GM12878 (cell line): ENCODE measurements around the gene OR10H3. TPM values are rescaled to one million over a fixed set of nuclear protein-coding genes. Genes with fewer than 3 reads are reported as not detected.

Source experiments
- ATAC-seq: fragments of 200-7000 bp; cut with Tn5 transposase; 3 replicates; pipeline ENCODE4 v1.9.1; 2020; ENCODE audit warnings: mild to moderate bottlenecking, moderate library complexity
- BruUV-seq: library from RNA; stranded (reverse); fragments of 400-500 nt; replicated peaks from 2 replicates; lab custom pipeline; 2021; lab: Mats Ljungman, UMichigan
- CTCF ChIA-PET: fragments of 300-600 bp; sonication (Branson Sonifier 250); formaldehyde crosslinking; extraction: SDS; loops from one replicate; lab custom pipeline; 2021; ENCODE audit warnings: inconsistent platforms; lab: Yijun Ruan, JAX
- POLR2A ChIA-PET: fragments of 350-600 bp; formaldehyde crosslinking; extraction: SDS; loops from one replicate; lab custom pipeline; 2021; ENCODE audit warnings: inconsistent platforms; lab: Charles Lee
- RAD21 ChIA-PET: fragments of 300-600 bp; sonication (Branson Sonifier 250); formaldehyde crosslinking; loops from one replicate; lab custom pipeline; 2023; ENCODE audit warnings: antibody characterized with exemption; ENCODE audit not compliant: unreplicated experiment; lab: Charles Lee
- SMC1A ChIA-PET: fragments of 300-600 bp; sonication (Branson Sonifier 250); formaldehyde crosslinking; loops from one replicate; lab custom pipeline; 2023; ENCODE audit not compliant: unreplicated experiment, uncharacterized antibody; lab: Charles Lee
- DNase-seq: peaks from one replicate; pipeline ENCODE4 v3.0.0-alpha.2; 2011; ENCODE audit warnings: low read depth, low spot score
- FAIRE-seq: peaks from 3 replicates; lab custom pipeline; 2011; peaks lifted over from hg19 to GRCh38; lab: Jason Lieb, UNC
- H2AFZ ChIP-seq: 2 replicates; pipeline ENCODE4 v1.6.0; 2011; ENCODE audit warnings: low read depth, low read length, control low read depth; ENCODE audit not compliant: control insufficient read depth
- H3K27ac ChIP-seq: 2 replicates; pipeline ENCODE4 v1.5.1; 2011; ENCODE audit warnings: control low read depth; ENCODE audit not compliant: control insufficient read depth, insufficient read depth
- H3K27me3 ChIP-seq, 2 experiments: replicated peaks in 1 of 2; 2 replicates each; pipeline versions ENCODE4 v1.6.0 to v1.6.1; 2011; ENCODE audit warnings: low read length in 1 of 2; ENCODE audit not compliant: control insufficient read depth in 2 of 2, insufficient read depth in 2 of 2
- H3K36me3 ChIP-seq, 2 experiments: 2 replicates each; pipeline ENCODE4 v1.5.1; 2011; ENCODE audit warnings: low read length in 1 of 2; ENCODE audit not compliant: control insufficient read depth in 2 of 2, insufficient read depth in 2 of 2
- H3K4me1 ChIP-seq: 2 replicates; pipeline ENCODE4 v1.6.1; 2011; ENCODE audit warnings: mild to moderate bottlenecking, low read length, moderate library complexity, mixed read lengths; ENCODE audit not compliant: control insufficient read depth, insufficient read depth
- H3K4me2 ChIP-seq: 2 replicates; pipeline ENCODE4 v1.6.0; 2011; ENCODE audit warnings: control low read depth; ENCODE audit not compliant: control insufficient read depth, insufficient read depth
- H3K4me3 ChIP-seq: fragments of 200-600 bp; sonication (generic); 2 replicates; pipeline ENCODE4 v1.5.1; 2016
- H3K79me2 ChIP-seq: 2 replicates; pipeline ENCODE4 v1.6.0; 2011; ENCODE audit warnings: low read length; ENCODE audit not compliant: control insufficient read depth, insufficient read depth
- H3K9ac ChIP-seq: 2 replicates; pipeline ENCODE4 v1.8.0; 2011; ENCODE audit warnings: low read length, control low read depth, mixed read lengths; ENCODE audit not compliant: control insufficient read depth, insufficient read depth
- H3K9me3 ChIP-seq: replicated peaks from 3 replicates; pipeline ENCODE4 v1.5.1; 2011; ENCODE audit warnings: mild to moderate bottlenecking, low read length; ENCODE audit not compliant: control insufficient read depth, insufficient read depth
- H4K20me1 ChIP-seq: 2 replicates; pipeline ENCODE4 v1.6.0; 2011; ENCODE audit not compliant: control insufficient read depth, insufficient read depth
- BCL11A ChIP-seq: IDR thresholded peaks from 2 replicates; pipeline ENCODE4 v1.6.1; 2011; ENCODE audit warnings: low read depth, low read length
- FOXK2 ChIP-seq: fragments of 450-650 bp; IDR thresholded peaks from 2 replicates; pipeline ENCODE4 v1.6.1; 2017; ENCODE audit warnings: mild to moderate bottlenecking, moderate library complexity
- HDGF ChIP-seq: fragments of 450-650 bp; IDR thresholded peaks from 2 replicates; pipeline ENCODE4 v1.6.1; 2016; ENCODE audit warnings: antibody characterized with exemption
- IRF4 ChIP-seq: IDR thresholded peaks from 2 replicates; pipeline ENCODE4 v1.6.1; 2011; ENCODE audit warnings: low read depth, low read length
- MEF2A ChIP-seq: IDR thresholded peaks from 2 replicates; pipeline ENCODE4 v1.6.1; 2011; ENCODE audit warnings: low read depth, mild to moderate bottlenecking, low read length, moderate library complexity; ENCODE audit not compliant: insufficient read depth
- MYB ChIP-seq: fragments of 150-350 bp; IDR thresholded peaks from 2 replicates; pipeline ENCODE4 v1.6.1; 2014; ENCODE audit warnings: mild to moderate bottlenecking, low read depth, low read length, borderline replicate concordance
- SMAD5 ChIP-seq: IDR thresholded peaks from 2 replicates; pipeline ENCODE4 v1.6.1; 2016; ENCODE audit warnings: antibody characterized with exemption, low read depth
- SREBF2 ChIP-seq: IDR thresholded peaks from 2 replicates; pipeline ENCODE4 v1.6.1; 2012; ENCODE audit warnings: mild to moderate bottlenecking, low read length
- TBL1XR1 ChIP-seq: IDR thresholded peaks from 2 replicates; pipeline ENCODE4 v1.6.1; 2012; ENCODE audit warnings: low read depth, low read length, improper control_type of control experiment
- WRNIP1 ChIP-seq: IDR thresholded peaks from 2 replicates; pipeline ENCODE4 v1.6.1; 2011; ENCODE audit warnings: low read depth, low read length, improper control_type of control experiment, borderline replicate concordance
- YY1 ChIP-seq: IDR thresholded peaks from 2 replicates; pipeline ENCODE4 v1.6.1; 2011; ENCODE audit warnings: low read depth, mild to moderate bottlenecking, low read length
- ZSCAN29 ChIP-seq: fragments of 450-650 bp; IDR thresholded peaks from 2 replicates; pipeline ENCODE4 v1.6.1; 2017; ENCODE audit warnings: mild to moderate bottlenecking, moderate library complexity
- WGBS: methylation state at CpG from one replicate; pipeline ENCODE4 v1.1.6; 2016; ENCODE audit warnings: low lambda C conversion rate; ENCODE audit not compliant: insufficient replicate concordance, insufficient coverage; ENCODE audit errors: missing lambda C conversion rate; 5-methylcytosine and 5-hydroxymethylcytosine counted together
- in situ Hi-C: fragments of 300-500 bp; cut with MboI; formaldehyde crosslinking; loops from 9 replicates; pipeline ENCODE4 v1.14.3; 2018; ENCODE audit warnings: mixed read lengths
- intact Hi-C: fragments of 100-400 bp; cut with micrococcal nuclease; formaldehyde crosslinking; loops from one replicate; pipeline ENCODE4 v1.14.2; 2022; ENCODE audit not compliant: unreplicated experiment
- polyA plus RNA-seq, 11 experiments: library from polyadenylated mRNA; depleted of rRNA in 4 of 11; unstranded in 6 of 11; stranded (reverse) in 5 of 11; fragments of >200 nt; fragmentation: Nextera tagmentation in 4 of 11; fragmentation: Illumina TruSeq in 1 of 11; extraction: Ambion mirVana in 4 of 11; extraction: Trizol in 1 of 11; gene quantifications; 1 replicate in 1 of 11; 2 replicates in 10 of 11; pipeline versions ENCODE4 v1.2.1 to v1.2.3, GENCODE V29; 2011 to 2016; ENCODE audit warnings: inconsistent platforms in 2 of 11, missing spikeins in 2 of 11, low read depth in 1 of 11
- total RNA-seq, 4 experiments: library from RNA; depleted of rRNA in 3 of 4; stranded (reverse); fragments of >200 nt in 3 of 4; fragmentation: Illumina TruSeq in 1 of 4; extraction: Trizol in 1 of 4; gene quantifications; 2 replicates each; pipeline versions ENCODE4 v1.2.1 to v1.2.3, GENCODE V29; 2013 to 2021
- TF ChIP-seq, protein P1 (sequence below): IDR thresholded peaks from 2 replicates; pipeline ENCODE4 v1.6.1; 2012; ENCODE audit warnings: low read depth, low read length, improper control_type of control experiment
- TF ChIP-seq, protein P2 (sequence below): IDR thresholded peaks from 2 replicates; pipeline ENCODE4 v1.6.1; 2012; ENCODE audit warnings: low read depth, low read length, improper control_type of control experiment
- TF ChIP-seq, protein P3 (sequence below): fragments of 450-650 bp; IDR thresholded peaks from 2 replicates; pipeline ENCODE4 v1.6.1; 2016; ENCODE audit warnings: mild to moderate bottlenecking
- TF ChIP-seq, protein P4 (sequence below): fragments of 450-650 bp; IDR thresholded peaks from 2 replicates; pipeline ENCODE4 v1.6.1; 2017; ENCODE audit warnings: mild to moderate bottlenecking
- TF ChIP-seq, protein P5 (sequence below): fragments of 150-350 bp; IDR thresholded peaks from 2 replicates; pipeline ENCODE4 v1.6.1; 2016; ENCODE audit warnings: low read depth, low read length

The OR10H3 gene
- total and polyA plus RNA-seq, 10 of the 15 experiments (the other 5 are each of a cell fraction or from before 2014, with no cell fraction given) = not detected

DNA sequence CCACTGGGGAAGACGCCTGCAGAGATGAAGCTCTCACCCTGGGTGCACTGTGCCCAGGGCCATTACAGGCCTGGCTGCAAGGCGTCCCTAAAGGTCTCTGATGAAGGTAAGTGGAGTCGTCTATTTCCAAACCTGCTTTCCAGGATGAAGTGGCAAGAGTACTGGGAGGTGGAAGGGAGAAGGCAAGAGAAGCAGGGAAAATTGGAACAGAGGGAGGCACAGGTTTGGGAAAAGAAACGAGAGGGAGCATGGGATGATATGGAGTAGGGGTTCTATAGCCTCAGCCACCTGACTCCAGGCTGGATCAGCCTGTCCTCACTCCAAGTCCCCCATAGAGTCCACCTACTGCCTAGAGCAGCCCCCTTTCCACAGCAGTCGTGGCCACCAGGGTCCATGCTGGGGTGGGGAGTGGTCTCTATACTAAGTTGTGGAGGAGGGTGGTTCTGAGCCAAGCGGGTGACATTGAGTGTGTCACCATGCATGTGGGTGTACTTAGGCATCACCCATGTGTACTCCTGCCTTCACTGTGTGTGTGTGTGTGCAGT is 49.9 kb downstream of the OR10H3 start, which contains the start of gene OR10H5:
TSS of gene OR10H5 (plus strand) at position 51 of the 545 bp plus-strand sequence. CDS start 6,388 bp downstream, outside the sequence.
- Histone ChIP-seq H3K27ac (no peak within 1 kb of the TSS), H2AFZ (no peak within 1 kb of the TSS), H3K9ac (no peak within 1 kb of the TSS), H3K4me1 (no peaks in the 10 kb centered on the region), H3K4me2 (no peak within 1 kb of the TSS)
- TF ChIP-seq SMAD5 (no peak), BCL11A (no peak), TBL1XR1 (no peak), WRNIP1 (no peak), MYB (no peak), SREBF2 (no peak), ZSCAN29 (no peak), FOXK2 (no peak), MEF2A (no peak), HDGF (no peak), IRF4 (no peak), YY1 (no peak)
- TF ChIP-seq, protein P1, sequence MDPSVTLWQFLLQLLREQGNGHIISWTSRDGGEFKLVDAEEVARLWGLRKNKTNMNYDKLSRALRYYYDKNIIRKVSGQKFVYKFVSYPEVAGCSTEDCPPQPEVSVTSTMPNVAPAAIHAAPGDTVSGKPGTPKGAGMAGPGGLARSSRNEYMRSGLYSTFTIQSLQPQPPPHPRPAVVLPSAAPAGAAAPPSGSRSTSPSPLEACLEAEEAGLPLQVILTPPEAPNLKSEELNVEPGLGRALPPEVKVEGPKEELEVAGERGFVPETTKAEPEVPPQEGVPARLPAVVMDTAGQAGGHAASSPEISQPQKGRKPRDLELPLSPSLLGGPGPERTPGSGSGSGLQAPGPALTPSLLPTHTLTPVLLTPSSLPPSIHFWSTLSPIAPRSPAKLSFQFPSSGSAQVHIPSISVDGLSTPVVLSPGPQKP = no peak
- TF ChIP-seq, protein P2, sequence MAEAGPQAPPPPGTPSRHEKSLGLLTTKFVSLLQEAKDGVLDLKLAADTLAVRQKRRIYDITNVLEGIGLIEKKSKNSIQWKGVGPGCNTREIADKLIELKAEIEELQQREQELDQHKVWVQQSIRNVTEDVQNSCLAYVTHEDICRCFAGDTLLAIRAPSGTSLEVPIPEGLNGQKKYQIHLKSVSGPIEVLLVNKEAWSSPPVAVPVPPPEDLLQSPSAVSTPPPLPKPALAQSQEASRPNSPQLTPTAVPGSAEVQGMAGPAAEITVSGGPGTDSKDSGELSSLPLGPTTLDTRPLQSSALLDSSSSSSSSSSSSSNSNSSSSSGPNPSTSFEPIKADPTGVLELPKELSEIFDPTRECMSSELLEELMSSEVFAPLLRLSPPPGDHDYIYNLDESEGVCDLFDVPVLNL = no peak
- TF ChIP-seq, protein P3, sequence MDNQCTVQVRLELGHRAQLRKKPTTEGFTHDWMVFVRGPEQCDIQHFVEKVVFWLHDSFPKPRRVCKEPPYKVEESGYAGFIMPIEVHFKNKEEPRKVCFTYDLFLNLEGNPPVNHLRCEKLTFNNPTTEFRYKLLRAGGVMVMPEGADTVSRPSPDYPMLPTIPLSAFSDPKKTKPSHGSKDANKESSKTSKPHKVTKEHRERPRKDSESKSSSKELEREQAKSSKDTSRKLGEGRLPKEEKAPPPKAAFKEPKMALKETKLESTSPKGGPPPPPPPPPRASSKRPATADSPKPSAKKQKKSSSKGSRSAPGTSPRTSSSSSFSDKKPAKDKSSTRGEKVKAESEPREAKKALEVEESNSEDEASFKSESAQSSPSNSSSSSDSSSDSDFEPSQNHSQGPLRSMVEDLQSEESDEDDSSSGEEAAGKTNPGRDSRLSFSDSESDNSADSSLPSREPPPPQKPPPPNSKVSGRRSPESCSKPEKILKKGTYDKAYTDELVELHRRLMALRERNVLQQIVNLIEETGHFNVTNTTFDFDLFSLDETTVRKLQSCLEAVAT = no peak
- TF ChIP-seq, protein P4, sequence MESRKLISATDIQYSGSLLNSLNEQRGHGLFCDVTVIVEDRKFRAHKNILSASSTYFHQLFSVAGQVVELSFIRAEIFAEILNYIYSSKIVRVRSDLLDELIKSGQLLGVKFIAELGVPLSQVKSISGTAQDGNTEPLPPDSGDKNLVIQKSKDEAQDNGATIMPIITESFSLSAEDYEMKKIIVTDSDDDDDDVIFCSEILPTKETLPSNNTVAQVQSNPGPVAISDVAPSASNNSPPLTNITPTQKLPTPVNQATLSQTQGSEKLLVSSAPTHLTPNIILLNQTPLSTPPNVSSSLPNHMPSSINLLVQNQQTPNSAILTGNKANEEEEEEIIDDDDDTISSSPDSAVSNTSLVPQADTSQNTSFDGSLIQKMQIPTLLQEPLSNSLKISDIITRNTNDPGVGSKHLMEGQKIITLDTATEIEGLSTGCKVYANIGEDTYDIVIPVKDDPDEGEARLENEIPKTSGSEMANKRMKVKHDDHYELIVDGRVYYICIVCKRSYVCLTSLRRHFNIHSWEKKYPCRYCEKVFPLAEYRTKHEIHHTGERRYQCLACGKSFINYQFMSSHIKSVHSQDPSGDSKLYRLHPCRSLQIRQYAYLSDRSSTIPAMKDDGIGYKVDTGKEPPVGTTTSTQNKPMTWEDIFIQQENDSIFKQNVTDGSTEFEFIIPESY = no peak
- TF ChIP-seq, protein P5, sequence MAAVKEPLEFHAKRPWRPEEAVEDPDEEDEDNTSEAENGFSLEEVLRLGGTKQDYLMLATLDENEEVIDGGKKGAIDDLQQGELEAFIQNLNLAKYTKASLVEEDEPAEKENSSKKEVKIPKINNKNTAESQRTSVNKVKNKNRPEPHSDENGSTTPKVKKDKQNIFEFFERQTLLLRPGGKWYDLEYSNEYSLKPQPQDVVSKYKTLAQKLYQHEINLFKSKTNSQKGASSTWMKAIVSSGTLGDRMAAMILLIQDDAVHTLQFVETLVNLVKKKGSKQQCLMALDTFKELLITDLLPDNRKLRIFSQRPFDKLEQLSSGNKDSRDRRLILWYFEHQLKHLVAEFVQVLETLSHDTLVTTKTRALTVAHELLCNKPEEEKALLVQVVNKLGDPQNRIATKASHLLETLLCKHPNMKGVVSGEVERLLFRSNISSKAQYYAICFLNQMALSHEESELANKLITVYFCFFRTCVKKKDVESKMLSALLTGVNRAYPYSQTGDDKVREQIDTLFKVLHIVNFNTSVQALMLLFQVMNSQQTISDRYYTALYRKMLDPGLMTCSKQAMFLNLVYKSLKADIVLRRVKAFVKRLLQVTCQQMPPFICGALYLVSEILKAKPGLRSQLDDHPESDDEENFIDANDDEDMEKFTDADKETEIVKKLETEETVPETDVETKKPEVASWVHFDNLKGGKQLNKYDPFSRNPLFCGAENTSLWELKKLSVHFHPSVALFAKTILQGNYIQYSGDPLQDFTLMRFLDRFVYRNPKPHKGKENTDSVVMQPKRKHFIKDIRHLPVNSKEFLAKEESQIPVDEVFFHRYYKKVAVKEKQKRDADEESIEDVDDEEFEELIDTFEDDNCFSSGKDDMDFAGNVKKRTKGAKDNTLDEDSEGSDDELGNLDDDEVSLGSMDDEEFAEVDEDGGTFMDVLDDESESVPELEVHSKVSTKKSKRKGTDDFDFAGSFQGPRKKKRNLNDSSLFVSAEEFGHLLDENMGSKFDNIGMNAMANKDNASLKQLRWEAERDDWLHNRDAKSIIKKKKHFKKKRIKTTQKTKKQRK = no peak
- TF ChIP-seq, all 136 proteins: peak for 0
- WGBS = 0% methylated on average over 6 of the region's 6 CpGs
- Histone ChIP-seq H3K27me3 (no peaks in the 10 kb centered on the region), H3K79me2 (no peaks in the 10 kb centered on the region), H3K4me3 (no peak within 1 kb of the TSS), H3K36me3 (no peaks in the 10 kb centered on the region), H4K20me1 (no peaks in the 10 kb centered on the region), H3K9me3 (no peaks in the 10 kb centered on the region)
- CTCF ChIA-PET = no interaction called here
- intact Hi-C loops = no loop called here
- RAD21 ChIA-PET = no interaction called here
- SMC1A ChIA-PET = no interaction called here
- no peak for DNase-seq
- no peak for ATAC-seq
- POLR2A ChIA-PET = no interaction called here
- in situ Hi-C loops = no loop called here
- no peak for FAIRE-seq
- BruUV-seq = no TSS peak
